H9 (cell line): ENCODE data around the gene IRF6. TPM values are rescaled to one million over a fixed set of nuclear protein-coding genes. Genes with fewer than 3 reads are reported as not detected.

ENCODE experiments used
- DNase-seq: peaks from one replicate; pipeline ENCODE4 v3.0.0-alpha.2; 2017
- H2AFZ ChIP-seq: one replicate; pipeline ENCODE4 v1.6.1; 2013; ENCODE audit warnings: mild to moderate bottlenecking, low read length, control low read depth, moderate library complexity
- H2AK5ac ChIP-seq: 2 replicates; pipeline ENCODE4 v1.6.1; 2013; ENCODE audit warnings: low read length, control low read depth, mixed read lengths; ENCODE audit not compliant: insufficient read length
- H2BK120ac ChIP-seq: one replicate; pipeline ENCODE4 v1.6.1; 2013; ENCODE audit warnings: low read depth, mild to moderate bottlenecking, low read length, control low read depth, inconsistent platforms; ENCODE audit not compliant: poor library complexity, severe bottlenecking
- H2BK12ac ChIP-seq: 2 replicates; pipeline ENCODE4 v1.6.1; 2013; ENCODE audit warnings: low read length, control low read depth, mixed read lengths, low read depth; ENCODE audit not compliant: insufficient read length
- H2BK15ac ChIP-seq: 2 replicates; pipeline ENCODE4 v1.6.1; 2013; ENCODE audit warnings: low read depth, low read length, control low read depth
- H2BK20ac ChIP-seq: one replicate; pipeline ENCODE4 v1.6.1; 2013; ENCODE audit warnings: low read depth, mild to moderate bottlenecking, low read length, control low read depth, inconsistent platforms; ENCODE audit not compliant: poor library complexity, severe bottlenecking
- H2BK5ac ChIP-seq: 2 replicates; pipeline ENCODE4 v1.6.1; 2013; ENCODE audit warnings: low read length, control low read depth, mixed read lengths; ENCODE audit not compliant: insufficient read length
- H3K14ac ChIP-seq: 2 replicates; pipeline ENCODE4 v1.6.1; 2013; ENCODE audit warnings: low read length, control low read depth; ENCODE audit not compliant: insufficient read depth
- H3K18ac ChIP-seq: 2 replicates; pipeline ENCODE4 v1.6.1; 2013; ENCODE audit warnings: low read depth, mild to moderate bottlenecking, mixed read lengths, low read length, control low read depth; ENCODE audit not compliant: insufficient read length
- H3K23ac ChIP-seq: 2 replicates; pipeline ENCODE4 v1.6.1; 2013; ENCODE audit warnings: low read length, control low read depth, mixed read lengths, low read depth; ENCODE audit not compliant: insufficient read length
- H3K23me2 ChIP-seq: 2 replicates; pipeline ENCODE4 v1.6.1; 2013; ENCODE audit warnings: low read depth, mild to moderate bottlenecking, mixed read lengths, low read length, control low read depth; ENCODE audit not compliant: insufficient read length, poor library complexity, severe bottlenecking
- H3K27ac ChIP-seq: 2 replicates; pipeline ENCODE4 v1.5.1; 2013; ENCODE audit warnings: low read length, control low read depth, mixed read lengths, low read depth; ENCODE audit not compliant: insufficient read length
- H3K27me3 ChIP-seq: 2 replicates; pipeline ENCODE4 v1.6.1; 2013; ENCODE audit warnings: low read length, control low read depth, inconsistent platforms; ENCODE audit not compliant: insufficient read depth
- H3K4ac ChIP-seq: 2 replicates; pipeline ENCODE4 v1.6.1; 2013; ENCODE audit warnings: low read depth, mild to moderate bottlenecking, control low read depth, inconsistent platforms, low read length, moderate library complexity
- H3K4me1 ChIP-seq: 2 replicates; pipeline ENCODE4 v1.6.1; 2013; ENCODE audit warnings: low read length, control low read depth, inconsistent platforms; ENCODE audit not compliant: insufficient read depth
- H3K4me2 ChIP-seq: 2 replicates; pipeline ENCODE4 v1.6.1; 2013; ENCODE audit warnings: low read length, control low read depth, mixed read lengths; ENCODE audit not compliant: insufficient read length, insufficient read depth
- H3K56ac ChIP-seq: 2 replicates; pipeline ENCODE4 v1.6.1; 2013; ENCODE audit warnings: low read depth, mild to moderate bottlenecking, mixed read lengths, low read length, control low read depth; ENCODE audit not compliant: insufficient read length
- H3K79me1 ChIP-seq: 2 replicates; pipeline ENCODE4 v1.6.1; 2013; ENCODE audit warnings: low read depth, mild to moderate bottlenecking, moderate library complexity, low read length, control low read depth, inconsistent platforms; ENCODE audit not compliant: insufficient read depth, poor library complexity, severe bottlenecking
- H3K79me2 ChIP-seq: 2 replicates; pipeline ENCODE4 v1.6.1; 2013; ENCODE audit warnings: low read length, control low read depth, inconsistent platforms; ENCODE audit not compliant: insufficient read depth
- H3K9ac ChIP-seq: 2 replicates; pipeline ENCODE4 v1.6.1; 2013; ENCODE audit warnings: low read length, control low read depth, mixed read lengths; ENCODE audit not compliant: insufficient read length; ENCODE audit errors: extremely low read depth
- H3K9me3 ChIP-seq: one replicate; pipeline ENCODE4 v1.6.1; 2013; ENCODE audit warnings: low read depth, low read length, inconsistent platforms; ENCODE audit not compliant: control insufficient read depth
- H3T11ph ChIP-seq: one replicate; pipeline ENCODE4 v1.6.1; 2013; ENCODE audit warnings: mild to moderate bottlenecking, low read length, control low read depth, inconsistent platforms
- H4K20me1 ChIP-seq: one replicate; pipeline ENCODE4 v1.6.1; 2013; ENCODE audit not compliant: control insufficient read depth, insufficient read length, insufficient read depth
- H4K5ac ChIP-seq: 2 replicates; pipeline ENCODE4 v1.6.1; 2013; ENCODE audit warnings: low read depth, mild to moderate bottlenecking, mixed read lengths, low read length, control low read depth; ENCODE audit not compliant: insufficient read length
- H4K8ac ChIP-seq: replicated peaks from 2 replicates; pipeline ENCODE4 v1.6.1; 2013; ENCODE audit warnings: low read length, control low read depth, mixed read lengths, low read depth; ENCODE audit not compliant: insufficient read length
- H4K91ac ChIP-seq: 2 replicates; pipeline ENCODE4 v1.6.1; 2013; ENCODE audit warnings: low read depth, mild to moderate bottlenecking, moderate library complexity, mixed read lengths, low read length, control low read depth; ENCODE audit not compliant: insufficient read length
- H3K27ac Mint-ChIP-seq, 3 experiments: 2 replicates in 2 of 3; 3 replicates in 1 of 3; pipeline ENCODE4 v1.8.0; 2020 to 2021; ENCODE audit warnings: mixed read lengths in 3 of 3, mild to moderate bottlenecking in 1 of 3, moderate library complexity in 1 of 3
- H3K27me3 Mint-ChIP-seq: 2 replicates; pipeline ENCODE4 v1.8.0; 2021; ENCODE audit warnings: low read depth, mild to moderate bottlenecking, moderate library complexity, mixed read lengths
- H3K36me3 Mint-ChIP-seq, 3 experiments: 2 replicates in 2 of 3; 3 replicates in 1 of 3; pipeline ENCODE4 v1.8.0; 2020 to 2021; ENCODE audit warnings: low read depth in 3 of 3, mixed read lengths in 3 of 3; ENCODE audit not compliant: insufficient read depth in 1 of 3
- H3K4me1 Mint-ChIP-seq, 2 experiments: 2 replicates each; pipeline ENCODE4 v1.8.0; 2020; ENCODE audit warnings: mixed read lengths in 2 of 2
- H3K4me3 Mint-ChIP-seq, 2 experiments: 2 replicates in 1 of 2; 3 replicates in 1 of 2; pipeline ENCODE4 v1.8.0; 2020 to 2021; ENCODE audit warnings: mild to moderate bottlenecking in 2 of 2, mixed read lengths in 2 of 2, moderate library complexity in 1 of 2
- H3K9me3 Mint-ChIP-seq, 2 experiments: 2 replicates in 1 of 2; 3 replicates in 1 of 2; pipeline ENCODE4 v1.8.0; 2020; ENCODE audit warnings: mild to moderate bottlenecking in 2 of 2, mixed read lengths in 2 of 2, moderate library complexity in 1 of 2
- WGBS: extraction: QIAGEN DNeasy Blood & Tissue Kit; methylation state at CpG from one replicate; pipeline ENCODE4 v1.1.7; 2013; ENCODE audit warnings: missing lambda C conversion rate, low lambda C conversion rate, mixed read lengths; ENCODE audit not compliant: insufficient read length; ENCODE audit errors: extremely low coverage; 5-methylcytosine and 5-hydroxymethylcytosine counted together
- total RNA-seq: library from RNA; stranded (reverse); gene quantifications from 2 replicates; pipeline ENCODE4 v1.2.1, GENCODE V29; 2021
- TF ChIP-seq, protein P1 (sequence below): fragments of 200-600 bp; sonication (generic); conservative IDR thresholded peaks from 3 replicates; pipeline ENCODE4 v1.8.0; 2021; ENCODE audit warnings: antibody characterized with exemption, mild to moderate bottlenecking

Gene IRF6
- total RNA-seq, 1 experiment from 2014 or later: 7.1 TPM

DNA sequence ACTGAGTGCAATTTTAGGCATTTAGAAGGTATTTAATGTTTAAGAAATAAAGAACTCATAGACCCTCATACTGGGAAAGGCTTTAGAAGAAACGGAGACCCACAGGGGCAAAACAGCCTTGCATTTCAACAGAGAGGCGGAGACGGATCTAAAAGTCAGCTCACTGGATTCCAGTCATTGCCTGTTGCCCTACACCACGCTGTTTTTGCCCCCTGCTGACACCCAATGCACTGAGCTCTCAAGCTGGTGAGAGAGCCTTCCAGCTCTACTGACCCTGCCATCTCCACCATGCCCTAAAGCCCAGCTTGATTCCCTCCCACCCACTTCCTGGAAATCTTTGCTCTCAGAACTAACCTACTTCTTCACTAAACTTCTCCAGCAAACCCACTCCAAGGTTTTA, 57.3 kb downstream of the IRF6 start:
- TF ChIP-seq, protein P1, sequence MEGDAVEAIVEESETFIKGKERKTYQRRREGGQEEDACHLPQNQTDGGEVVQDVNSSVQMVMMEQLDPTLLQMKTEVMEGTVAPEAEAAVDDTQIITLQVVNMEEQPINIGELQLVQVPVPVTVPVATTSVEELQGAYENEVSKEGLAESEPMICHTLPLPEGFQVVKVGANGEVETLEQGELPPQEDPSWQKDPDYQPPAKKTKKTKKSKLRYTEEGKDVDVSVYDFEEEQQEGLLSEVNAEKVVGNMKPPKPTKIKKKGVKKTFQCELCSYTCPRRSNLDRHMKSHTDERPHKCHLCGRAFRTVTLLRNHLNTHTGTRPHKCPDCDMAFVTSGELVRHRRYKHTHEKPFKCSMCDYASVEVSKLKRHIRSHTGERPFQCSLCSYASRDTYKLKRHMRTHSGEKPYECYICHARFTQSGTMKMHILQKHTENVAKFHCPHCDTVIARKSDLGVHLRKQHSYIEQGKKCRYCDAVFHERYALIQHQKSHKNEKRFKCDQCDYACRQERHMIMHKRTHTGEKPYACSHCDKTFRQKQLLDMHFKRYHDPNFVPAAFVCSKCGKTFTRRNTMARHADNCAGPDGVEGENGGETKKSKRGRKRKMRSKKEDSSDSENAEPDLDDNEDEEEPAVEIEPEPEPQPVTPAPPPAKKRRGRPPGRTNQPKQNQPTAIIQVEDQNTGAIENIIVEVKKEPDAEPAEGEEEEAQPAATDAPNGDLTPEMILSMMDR: no peak

More for the DNA sequence above, 57.3 kb downstream of the IRF6 start:
- Histone ChIP-seq H3K79me2 (no peaks in the 10 kb centered on the region), H3T11ph (no peak overlapping the region), H4K20me1 (no peaks in the 10 kb centered on the region), H2BK15ac (no peak overlapping the region), H3K14ac (no peak overlapping the region), H2BK5ac (no peak overlapping the region), H3K56ac (no peak overlapping the region), H3K4me1 (no peaks in the 10 kb centered on the region), H2BK20ac (no peak overlapping the region), H3K4ac (no peak overlapping the region), H3K27me3 (peaks cover 2% of the 10 kb centered on the region; the same call in 1 of the 2 replicates), H3K79me1 (no peaks in the 10 kb centered on the region), H2BK12ac (no peak overlapping the region), H3K27ac (no peak overlapping the region), H3K23me2 (no peaks in the 10 kb centered on the region), H4K5ac (no peak overlapping the region), H2AK5ac (no peak overlapping the region), H3K9me3 (no peaks in the 10 kb centered on the region), H3K18ac (no peak overlapping the region), H3K4me2 (no peak overlapping the region), H3K23ac (no peak overlapping the region), H2BK120ac (no peak overlapping the region), H3K9ac (no peak overlapping the region), H4K91ac (no peak overlapping the region), H4K8ac (no peak overlapping the region), H2AFZ (no peak overlapping the region)
- no peaks in the 10 kb centered on the region for H3K36me3 Mint-ChIP-seq
- H3K4me3 Mint-ChIP-seq: no peak overlapping the region
- H3K27ac Mint-ChIP-seq: no peak overlapping the region
- DNase-seq: peak; percentile 45
- peaks cover 14% of the 10 kb centered on the region in 2 experiments for H3K4me1 Mint-ChIP-seq
- peaks cover 52% of the 10 kb centered on the region for H3K27me3 Mint-ChIP-seq
- no peaks in the 10 kb centered on the region for H3K9me3 Mint-ChIP-seq
- WGBS: no CpG with 5 or more reads among the region's 4 CpGs
